Stimulated activated CD4-positive, alpha-beta T cell treated with anti-CD3 and anti-CD28 coated beads, Interleukin-2, amount 100 ng/mL, for 24 hours (primary cell): Measurements from ENCODE around the gene MTF2.
A peak's percentile ranks its signal among the peaks of the same experiment; 100 is the strongest.
"Not testable (repeated sequence)": the region's sequence is repeated elsewhere in the genome, so short reads cannot be mapped to it uniquely, and the experiment has no call there.

Experiments
- DNase-seq, 2 donors: peaks; one replicate each; pipeline ENCODE4 v3.0.0-alpha.2; 2020

The MTF2 gene

DNA sequence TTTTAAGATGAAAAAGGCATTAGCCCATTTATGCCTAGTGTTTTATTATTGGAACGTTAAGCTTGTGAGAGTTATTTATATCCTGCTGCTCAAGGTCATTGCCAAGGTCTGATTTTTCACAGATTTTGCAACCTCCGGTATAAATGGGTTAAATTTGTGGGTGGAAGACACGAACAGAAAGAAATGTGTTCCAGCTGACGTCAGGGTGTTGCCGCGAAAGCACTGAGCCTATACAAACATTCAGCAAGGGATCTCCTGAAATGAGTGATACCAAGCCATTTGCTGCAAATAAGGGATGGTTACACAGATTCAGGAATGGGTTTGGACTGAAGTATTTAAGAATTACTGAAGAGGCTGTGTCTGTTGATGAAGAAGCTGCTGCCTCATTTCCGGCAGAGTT, 68.9 kb downstream of the MTF2 start:
- DNase-seq: no peak

DNA sequence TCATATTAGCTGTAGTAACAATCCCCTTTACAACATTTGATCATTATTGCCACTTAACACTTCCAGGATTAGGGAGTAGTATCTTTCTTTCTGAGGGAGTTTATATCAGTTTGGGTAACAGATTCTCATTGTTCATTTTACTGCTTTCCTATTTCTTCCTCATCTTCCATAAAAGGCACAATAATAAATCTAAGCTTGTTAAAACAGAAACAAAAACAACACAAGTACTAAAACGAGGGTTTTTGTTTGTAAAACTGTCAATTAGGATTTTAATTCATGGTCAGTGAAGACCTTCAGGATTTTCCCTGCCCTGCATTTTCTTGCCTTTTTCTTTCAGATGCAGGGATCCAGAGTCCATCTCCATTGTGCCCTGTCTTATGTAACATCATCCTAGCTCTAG, 71.6 kb downstream of the MTF2 start:
- no peak for DNase-seq

DNA sequence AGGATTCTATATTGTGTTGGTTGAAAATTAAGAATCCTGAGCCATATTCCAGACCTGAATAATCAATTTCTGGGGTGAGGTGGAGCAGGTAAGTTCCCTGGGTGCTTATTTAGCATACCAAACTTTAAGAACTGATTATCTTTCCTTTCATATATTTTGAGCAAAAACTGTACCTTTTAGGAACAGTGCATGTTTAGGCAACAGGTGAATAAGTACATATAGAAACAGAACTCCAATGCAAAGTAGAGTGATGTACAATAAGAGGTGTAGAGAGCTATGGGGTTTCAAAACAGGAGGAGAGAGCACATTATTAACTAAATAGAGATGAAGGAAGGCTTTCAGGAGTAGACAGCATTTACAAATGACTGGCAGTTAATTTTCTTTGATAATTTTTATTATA, 72.4 kb downstream of the MTF2 start:
- no peak for DNase-seq

DNA sequence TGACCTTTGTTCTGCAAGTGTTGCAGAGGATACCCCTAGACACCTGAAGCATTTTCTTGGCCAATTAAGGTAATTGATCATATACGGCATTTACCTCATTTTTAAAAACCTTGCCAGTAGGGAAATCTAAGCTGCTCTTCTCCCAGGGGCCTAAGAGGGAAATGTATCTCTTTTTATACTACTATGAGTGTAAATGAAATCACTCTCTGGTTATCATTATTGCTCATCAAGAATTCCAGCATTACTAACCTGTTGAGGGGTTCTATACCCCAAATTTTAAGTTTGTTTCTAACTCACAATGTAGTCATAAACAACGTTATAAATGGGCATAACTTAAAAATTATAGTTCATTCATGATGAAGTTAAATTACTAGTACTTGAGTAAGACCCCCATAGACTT, 73.8 kb downstream of the MTF2 start:
- DNase-seq: no peak

DNA sequence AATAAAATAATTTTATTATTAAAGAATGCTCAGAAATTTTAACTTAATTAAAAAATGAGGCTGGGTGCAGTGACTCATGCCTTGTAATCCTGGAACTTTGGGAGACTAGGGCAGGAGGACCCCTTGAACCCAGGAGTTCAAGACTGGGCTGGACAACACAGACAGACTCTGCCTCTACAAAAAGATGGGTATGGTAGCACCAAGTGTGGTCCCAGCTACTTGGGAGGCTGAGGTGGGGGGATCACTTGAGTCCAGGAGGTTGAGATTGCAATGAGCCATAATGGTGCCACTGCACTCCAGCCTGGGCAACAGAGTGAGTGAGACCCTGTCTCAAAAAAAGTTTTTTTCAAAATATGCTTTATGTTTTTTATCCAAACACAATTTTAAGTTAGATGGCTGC, 75.8 kb downstream of the MTF2 start:
- DNase-seq: no peak

DNA sequence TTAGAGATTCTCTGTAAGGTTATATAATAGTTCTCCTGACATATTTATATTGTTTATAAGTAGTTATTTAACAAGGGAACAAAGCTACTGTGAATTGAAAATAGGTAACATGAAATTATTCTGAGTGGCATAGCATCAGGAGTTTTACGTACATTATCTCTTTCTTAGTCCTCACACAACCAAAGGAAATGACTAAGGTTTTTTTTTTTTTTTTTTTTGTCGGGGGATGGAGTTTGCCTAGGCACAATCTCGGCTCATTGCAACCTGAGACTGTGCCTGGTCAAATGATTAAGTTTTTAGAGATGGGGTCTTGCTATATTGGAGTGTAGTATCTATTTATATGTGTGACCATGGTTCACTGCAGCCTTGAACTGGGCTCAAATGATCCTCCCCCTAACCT, 76.3 kb downstream of the MTF2 start:
- DNase-seq: no peak

DNA sequence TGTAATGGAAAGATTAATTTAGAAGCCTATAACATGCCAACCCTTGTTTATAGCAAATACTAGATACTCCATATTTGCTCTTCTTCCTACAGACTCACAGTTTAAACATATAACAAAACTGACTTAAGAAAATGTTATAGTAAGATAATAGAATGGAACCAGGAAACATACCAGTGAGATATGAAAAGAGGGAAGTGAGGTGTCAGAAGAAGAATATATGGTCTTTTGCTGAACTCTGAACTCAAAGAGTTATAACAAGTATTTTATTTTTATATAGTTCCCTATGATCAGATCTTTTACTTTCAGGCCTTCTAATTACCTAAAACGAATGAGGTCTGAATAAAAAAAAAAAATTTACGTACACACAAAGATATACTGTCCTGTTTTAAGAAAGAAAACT, 80.3 kb downstream of the MTF2 start:
- no peak for DNase-seq

DNA sequence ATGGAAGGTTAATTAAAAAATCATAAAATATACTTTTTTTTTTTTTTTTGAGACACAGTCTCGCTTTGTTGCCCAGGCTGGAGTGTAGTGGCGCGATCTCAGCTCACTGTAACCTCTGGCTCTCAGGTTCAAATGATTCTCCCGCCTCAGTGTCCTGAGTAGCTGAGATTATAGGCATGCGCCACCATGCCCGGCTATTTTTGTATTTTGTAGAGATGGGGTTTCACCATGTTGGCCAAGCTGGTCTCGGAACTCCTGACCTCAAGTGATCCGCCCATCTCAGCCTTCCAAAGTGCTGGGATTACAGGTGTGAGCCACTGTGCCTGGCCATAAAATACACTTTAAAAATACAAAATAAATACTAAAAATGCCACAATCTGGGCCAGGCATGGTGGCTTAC, 84.2 kb downstream of the MTF2 start:
- DNase-seq: not testable (repeated sequence)

DNA sequence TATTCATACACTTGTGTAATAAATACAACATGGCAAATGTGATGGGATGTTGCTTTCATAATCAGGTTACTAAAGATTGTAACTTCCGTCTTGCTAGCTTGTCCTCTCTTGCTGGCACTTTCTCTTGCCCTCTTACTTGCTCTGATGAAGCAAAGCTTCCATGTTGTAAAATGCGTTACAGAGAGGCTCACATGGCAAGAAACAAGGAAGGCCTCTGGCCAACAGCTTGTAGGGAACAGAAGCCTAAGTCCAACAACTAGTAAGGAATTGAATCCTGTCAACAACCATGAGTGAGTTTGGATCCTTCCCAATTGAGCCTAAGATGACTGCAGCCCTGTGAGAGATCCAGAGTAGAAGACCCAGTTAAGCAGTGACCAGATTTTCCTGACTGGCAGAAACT, 85.7 kb downstream of the MTF2 start:
- DNase-seq: no peak

DNA sequence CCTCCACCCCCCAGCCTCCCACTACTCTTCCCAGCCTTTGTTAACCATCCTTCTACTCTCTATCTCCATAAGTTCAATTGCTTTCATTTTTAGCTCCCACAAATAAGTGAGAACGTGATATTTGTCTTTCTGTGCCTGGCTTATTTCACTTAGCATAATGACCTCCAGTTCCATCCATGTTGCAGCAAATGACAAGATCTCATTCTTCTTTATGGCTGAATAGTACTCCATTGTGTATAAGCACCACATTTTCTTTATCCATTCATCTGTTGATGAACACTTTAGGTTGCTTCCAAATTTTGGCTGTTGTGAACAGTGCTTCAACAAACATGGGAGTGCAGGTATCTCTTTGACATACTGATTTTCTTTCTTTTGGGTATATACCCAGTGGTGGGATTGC, 86.8 kb downstream of the MTF2 start:
- not testable (repeated sequence) for DNase-seq

DNA sequence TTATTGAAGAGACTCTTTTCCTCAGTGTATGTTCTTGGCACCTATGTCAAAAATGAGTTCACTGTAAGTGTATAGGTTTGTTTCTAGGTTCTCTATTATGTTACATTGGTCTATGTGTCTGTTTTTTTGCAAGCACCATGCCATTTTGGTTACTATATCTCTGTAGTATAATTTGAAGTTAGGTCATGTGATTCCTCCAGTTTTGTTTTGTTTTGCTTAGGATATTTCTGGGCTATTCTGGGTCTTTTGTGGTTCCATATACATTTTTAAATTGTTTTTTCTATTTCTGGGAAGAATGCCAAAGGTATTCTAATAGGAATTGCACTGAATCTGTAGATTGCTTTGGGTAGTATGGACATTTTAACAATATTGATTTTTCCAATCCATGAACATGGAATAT, 87.9 kb downstream of the MTF2 start:
- no peak for DNase-seq

DNA sequence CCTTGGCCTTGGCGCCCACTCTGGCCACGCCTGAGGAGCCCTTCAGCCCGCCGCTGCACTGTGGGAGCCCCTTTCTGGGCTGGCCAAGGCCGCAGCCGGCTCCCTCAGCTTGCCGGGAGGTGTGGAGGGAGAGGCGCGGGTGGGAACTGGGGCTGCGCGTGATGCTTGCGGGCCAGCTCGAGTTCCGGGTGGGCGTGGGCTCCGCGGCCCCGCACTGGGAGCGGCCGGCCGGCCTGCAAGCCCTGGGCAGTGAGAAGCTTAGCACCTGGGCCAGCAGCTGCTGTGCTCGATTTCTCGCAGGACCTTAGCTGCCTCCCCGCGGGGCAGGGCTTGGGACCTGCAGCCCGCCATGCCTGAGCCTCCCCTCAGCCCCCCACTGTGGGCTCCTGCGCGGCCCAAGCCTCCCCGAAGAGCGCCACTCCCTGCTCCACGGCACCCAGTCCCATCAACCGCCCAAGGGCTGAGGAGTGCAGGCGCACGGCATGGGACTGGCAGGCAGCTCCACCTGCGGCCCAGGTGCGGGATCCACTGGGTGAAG, 91.1 kb downstream of the MTF2 start:
- DNase-seq: not testable (repeated sequence)

DNA sequence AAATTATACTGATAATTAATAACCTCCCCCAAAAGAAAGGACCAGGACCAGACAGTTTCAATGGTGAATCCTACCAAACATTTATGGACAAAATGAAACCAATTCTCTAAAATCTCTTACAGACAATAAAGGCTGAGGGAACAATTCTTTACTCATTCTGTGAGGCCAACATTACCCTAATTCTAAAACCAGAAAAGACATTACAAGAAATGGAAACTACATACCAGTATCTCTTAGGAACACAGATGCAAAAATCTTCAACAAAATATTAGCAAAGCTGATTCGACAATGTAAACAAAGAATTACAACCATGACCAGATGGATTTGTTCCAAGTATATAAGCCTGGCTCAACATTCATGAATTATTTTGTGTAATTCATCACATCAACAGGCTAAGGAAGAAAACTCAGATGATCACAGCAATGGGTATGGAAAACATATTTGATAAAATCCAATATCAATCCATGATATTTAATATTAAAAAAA, 92.5 kb downstream of the MTF2 start:
- no peak for DNase-seq

DNA sequence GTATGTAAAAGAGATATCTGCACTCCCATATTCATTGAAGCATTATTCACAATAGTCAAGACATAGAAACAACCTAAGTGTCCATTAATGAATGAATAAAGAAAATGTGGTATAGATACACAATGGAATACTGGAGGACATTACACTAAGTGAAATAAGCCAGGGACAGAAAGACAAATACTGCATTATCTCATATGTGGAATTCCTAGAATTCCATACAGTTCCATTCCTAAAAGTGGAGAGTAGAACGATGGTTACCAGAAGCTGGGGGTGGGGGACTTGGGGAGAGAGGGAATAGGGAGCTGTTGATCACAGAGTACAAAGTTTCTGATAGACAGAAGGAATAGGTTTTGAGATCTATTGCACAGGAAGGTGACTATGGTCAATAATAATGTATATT, 93.7 kb downstream of the MTF2 start:
- DNase-seq: no peak

DNA sequence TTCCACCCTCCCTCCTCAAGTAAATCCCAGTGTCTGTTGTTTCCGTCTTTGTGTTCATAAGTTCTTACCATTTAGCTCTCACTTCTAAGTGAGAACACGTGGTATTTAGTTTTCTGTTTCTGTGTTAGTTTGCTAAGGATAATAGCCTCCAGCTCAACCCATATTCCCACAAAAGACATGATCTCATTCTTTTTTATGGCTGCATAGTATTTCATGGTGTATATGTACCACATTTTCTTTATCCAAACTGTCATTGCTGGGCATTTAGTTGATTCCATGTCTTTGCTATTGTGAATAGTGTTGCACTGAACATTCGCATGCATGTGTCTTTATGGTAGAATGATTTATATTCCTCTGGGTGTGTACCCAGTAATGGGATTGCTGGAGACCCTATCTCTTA, 95.6 kb downstream of the MTF2 start:
- DNase-seq: not testable (repeated sequence)

DNA sequence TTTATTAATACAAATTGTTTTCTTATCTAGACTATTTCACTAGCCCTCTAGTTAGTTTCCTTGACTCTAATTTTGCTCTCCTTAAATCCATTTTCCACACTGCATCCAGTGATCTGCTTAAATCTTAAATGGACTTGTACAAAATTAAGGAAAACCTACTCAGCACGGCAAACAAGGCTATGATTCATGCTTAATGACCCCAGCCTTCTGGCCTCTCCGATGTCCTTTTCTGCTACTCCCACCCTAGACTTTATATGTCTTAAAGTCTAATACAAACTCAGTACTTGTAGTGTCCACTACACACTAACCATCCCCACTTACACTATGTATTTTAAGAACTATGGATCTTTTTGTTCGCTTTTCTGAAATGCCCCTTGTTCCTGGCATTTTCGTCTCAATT, 98.9 kb downstream of the MTF2 start:
- no peak for DNase-seq

DNA sequence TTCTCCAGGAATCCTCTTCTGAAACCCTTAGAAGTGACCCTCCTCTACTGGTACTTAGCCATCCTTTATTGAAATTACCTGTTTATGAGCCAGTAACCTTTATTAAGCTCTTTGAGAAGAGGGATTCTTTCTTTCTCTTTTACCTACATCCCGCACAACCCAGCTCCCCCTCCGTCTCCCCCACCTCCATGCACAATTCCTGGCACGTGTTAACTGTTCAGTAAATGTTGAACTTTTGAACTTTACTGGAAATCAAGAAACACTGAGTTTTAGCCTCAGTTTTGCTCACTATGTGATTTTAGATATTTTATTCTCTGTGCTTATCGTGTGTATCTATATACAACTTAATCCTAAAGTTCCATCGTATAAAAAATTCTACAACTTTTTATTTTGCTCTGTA, 99.3 kb downstream of the MTF2 start:
- DNase-seq: no peak

DNA sequence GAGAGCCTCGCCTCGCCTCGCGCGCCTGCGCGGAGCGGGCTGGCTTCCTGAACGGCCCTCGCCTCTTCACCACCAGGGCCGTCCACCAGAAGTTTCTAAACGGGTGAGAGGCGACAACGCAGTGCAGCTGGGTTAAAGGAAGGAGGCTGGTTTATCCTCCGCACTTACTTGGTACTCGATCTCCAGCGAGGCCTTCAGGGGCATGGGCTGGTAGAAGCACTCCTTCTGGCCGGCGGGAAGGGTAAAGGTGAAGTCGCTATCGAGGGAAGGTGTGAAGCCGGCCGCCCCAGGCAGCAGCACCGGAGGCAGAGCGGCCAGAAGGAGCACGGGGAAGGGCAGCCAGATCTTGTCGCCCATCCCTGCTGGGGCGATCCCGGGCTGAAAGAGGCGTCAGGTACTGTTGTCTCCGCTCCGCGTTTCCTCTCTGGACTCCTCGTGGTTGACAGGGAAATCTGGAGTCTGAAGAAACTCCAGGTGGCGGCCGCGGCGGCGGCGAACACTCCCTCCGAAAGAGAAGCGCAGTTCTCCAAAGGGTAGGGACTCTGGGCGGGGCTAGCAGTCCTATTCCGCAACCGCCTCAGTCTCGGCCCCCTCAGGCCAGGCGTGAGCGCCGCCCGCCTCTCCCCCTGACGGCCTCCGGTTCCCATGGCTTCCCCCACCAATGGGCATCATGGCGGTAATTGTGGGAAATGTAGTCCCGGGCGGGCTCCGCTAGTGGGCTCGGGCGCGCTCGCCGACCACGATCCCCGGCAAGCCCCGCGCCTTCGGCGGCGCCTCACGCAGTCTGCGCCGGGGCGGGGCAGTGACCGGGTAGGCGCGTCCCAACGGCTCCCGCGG, 101.0 kb downstream of the MTF2 start, which contains the start of gene TMED5:
TSS of gene TMED5 (minus strand) at position 528 of the 837 bp plus-strand sequence. CDS start at position 357, 171 bp downstream.
- DNase-seq: peak; percentile 93 to 94

DNA sequence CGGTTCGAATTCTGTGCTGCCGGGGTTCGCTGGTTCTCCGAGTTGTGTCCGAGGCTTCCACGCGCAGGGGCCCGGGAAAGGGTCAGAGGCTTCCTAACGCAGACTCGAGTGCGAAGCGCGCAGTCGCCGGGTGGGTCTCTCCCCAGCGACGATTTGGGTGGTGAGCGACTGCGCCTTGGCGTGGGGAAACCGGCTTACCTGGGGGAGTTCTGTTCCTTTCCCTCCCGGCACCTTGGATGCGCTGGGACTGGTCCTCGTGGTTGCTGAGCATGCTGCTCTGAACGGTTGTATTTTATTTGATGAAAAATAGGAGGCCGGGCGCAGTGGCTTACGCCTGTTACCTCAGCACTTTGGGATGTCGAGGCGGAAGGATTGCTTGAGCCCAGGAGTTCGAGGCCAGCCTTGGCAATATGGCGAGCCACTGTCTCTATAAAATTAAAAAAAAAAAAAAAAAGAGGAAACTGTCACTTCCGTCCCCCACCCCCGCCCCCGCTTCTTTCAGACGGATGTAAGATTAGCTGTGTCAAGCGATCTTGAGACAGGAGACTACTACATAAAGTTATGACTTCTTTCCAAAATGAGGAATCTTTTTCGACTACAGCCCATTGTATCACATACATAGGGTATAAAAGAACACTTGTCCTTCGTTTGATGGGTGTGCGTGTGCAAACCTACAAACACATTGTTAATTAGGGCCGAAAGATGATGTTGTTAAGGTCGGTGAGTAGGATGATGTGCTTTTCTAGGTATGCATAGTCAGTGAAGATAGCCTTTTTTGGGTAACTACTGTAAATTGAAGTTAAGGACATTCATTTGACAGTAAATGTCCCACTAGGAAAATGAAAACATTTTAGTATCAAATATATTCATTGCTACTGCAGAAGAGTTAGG, 101.9 kb downstream of the MTF2 start, which contains the start of gene CCDC18:
TSS of gene CCDC18 (plus strand) at position 2 of the 891 bp plus-strand sequence. CDS start 2,638 bp downstream, outside the sequence.
- peak; percentile 59 to 61 for DNase-seq

DNA sequence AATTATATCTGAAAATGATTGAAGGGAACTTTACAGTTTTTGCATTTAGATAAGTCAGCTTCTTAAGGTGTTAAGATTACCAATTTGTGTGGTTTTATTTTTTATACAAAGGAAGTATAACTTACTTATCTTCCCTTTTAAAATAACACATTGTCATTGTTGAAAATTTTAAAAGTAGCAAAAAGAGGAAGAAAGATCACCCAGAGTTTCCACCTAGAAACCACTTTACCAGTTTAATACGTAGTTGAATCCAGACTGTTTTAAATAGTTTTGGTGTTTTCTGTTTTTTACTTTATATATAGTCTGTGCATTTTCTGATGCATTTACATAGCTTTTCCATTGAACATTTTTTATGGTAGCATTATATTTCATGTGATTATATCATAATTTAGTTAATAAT, 107.6 kb downstream of the MTF2 start:
- no peak for DNase-seq
